HG02763 (cell line): ENCODE measurements around the gene RPH3AL.

Experiments
- ATAC-seq: cut with Tn5 transposase; IDR thresholded peaks from one replicate; pipeline ENCODE4 v1.9.1; 2021; ENCODE audit warnings: mild to moderate bottlenecking, moderate library complexity; ENCODE audit not compliant: unreplicated experiment

Gene RPH3AL

DNA sequence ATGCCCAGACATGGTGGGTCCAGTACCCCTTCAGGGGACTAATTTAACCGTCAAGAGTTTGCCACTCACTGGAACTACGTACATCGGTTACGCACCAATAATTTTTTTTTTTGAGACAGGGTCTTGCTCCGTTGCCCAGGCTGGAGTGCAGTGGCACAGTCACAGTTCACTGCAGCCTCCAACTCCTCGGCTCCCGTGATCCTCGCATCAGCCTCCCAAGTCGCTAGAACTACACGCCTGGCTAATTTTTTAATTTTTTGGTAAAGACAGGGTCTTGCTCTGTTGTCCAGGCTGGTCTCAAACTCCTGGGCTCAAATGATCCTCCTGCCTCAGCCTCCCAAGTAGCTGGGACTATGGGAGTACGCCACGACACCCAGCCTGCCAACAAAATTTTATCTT, 15.6 kb downstream of the RPH3AL start:
- ATAC-seq = no peak

- no peak for ATAC-seq
Observed at GRCh38 chr17:336110-337021, 16.2 kb downstream of the RPH3AL start.

GRCh38 chr17:335691-336090, 16.9 kb downstream of the RPH3AL start:
- no peak for ATAC-seq

DNA sequence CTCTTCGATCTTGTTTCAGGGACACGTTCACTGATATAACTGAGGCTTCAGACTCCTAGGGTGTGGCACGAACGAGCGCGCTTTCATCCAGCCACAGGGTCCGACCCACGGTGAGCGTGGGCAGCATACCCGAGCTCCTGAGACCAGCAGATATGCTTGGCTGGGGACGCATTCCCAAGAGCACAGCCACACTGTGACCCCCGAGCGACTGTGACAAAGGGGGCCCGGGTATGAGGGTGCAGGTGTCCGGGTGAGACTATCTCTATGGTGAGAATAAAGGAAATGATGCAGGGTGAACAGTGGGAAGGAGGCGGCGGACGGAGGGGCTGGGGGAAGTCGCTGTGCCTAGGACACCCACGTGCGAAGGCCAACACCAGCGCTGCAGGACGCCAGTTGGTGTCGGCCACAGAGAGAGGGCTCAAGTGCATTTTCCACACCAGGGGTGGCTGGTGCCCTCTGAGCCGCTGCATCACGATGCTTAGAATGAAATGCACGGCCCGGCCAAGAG, 17.6 kb downstream of the RPH3AL start:
- no peak for ATAC-seq

GRCh38 chr17:333626-334396, 18.8 kb downstream of the RPH3AL start:
- ATAC-seq = no peak

DNA sequence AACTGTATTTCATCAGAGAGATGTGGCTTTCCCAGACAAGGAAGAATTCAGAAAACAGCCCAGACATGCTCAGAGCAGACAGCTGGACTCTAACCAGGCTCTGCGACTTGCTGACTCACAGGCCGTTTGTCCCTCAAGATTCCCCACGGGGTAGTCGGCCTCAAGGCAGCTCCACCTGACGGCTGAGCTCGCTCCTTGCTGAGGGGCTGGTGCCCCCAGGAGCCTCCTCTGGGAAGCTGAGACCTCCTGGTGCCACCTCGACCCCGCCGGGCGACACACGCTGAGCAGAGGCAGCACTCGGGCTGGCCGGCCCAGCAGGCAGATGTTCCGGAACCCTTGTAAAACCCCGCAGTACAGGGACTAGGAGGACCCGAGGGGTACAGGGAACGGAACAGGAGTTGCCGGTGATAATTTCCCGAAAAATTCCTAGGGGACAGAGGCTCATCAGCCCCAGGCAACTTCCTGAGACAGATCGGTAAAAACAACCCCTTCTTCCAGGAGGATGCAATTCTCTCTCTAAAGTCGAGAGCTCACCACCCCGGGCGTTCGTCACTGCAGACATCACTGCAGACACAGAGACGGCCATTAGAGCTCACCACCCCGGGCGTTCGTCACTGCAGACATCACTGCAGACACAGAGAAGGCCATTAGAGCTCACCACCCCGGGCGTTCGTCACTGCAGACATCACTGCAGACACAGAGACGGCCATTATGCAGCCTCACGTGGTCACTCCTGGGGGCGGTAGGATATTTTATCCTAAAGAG, 19.9 kb downstream of the RPH3AL start:
- no peak for ATAC-seq

DNA sequence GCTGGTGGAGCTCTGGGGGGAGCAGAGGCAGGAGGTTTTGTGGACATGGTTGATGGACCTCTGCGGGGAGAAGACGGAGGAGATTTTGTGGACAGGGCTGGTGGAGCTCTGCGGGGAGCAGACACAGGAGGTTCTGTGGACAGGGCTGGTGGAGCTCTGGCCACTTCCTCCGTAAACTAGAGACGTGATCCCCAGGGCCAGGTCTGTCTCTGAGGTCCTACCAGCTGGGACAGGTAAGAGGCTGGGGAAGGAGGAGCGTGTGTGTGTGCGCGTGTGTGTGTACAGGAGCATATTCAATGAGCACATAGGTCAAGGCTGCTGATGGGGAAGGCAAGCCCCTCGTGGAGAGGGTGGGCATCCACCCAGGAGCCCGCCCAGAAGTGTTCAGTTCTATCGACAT, 20.6 kb downstream of the RPH3AL start:
- no peak for ATAC-seq

DNA sequence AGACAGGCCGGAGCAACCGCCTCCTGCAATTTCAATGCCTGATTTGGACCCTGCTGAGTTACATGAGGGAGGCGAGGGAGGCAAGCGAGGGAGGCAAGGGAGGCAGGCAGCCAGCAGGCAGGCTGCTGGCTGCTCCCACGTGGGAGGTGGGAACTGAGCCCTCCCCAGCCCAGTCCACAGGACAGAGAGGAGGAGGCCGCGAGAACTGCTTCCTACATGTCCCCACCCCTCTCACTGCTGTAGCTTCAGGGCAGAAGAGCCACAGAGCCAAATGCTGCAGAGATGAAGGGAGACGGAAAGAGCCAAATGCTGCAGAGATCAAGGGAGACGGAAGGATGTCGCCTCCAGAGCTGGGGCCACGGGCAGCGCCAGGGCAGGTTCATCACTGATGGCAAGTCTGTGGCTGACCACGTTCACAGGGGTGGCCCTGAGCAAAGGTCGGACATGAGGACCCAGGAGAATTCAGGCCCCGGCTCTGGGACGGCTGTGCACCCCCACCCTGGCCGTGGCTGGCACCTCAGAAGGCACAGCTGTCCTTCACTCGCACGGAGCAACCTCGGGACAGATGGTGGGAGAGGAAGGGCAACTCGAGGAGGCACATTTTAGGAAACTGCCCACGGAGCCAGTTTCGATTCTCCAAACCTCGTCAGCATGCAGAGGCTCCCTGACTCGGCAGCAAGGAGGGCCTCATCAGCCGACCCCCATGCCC, 21.5 kb downstream of the RPH3AL start:
- no peak for ATAC-seq

DNA sequence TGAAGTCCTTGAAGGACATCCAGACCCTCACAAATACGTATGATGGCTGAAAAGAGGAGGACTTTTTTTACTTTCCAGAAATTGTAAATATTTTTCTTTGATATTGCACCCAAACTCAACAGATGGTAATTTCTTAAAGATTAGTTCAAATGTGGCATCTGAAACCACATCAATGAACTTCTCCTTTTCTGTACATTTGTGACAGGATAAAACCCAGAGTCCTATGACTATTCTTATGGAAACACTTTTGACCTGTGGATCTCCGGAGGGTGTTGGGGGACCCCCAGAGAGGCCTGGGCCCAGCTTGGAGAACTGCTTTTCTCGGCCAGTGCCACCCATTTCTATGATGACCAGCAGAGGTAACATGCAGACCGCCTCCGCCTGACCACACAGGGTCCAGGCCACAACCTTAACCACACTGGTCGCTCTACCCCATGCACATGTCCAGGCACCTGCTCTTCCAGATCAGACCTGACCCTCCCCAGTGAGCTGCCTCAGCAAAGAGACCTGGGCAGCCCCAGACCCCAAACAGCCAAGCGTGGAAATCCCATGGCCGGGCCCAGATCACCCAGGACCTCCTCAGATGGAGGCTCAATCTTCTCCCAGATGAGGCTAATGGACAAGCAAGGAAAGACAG, 22.7 kb downstream of the RPH3AL start:
- no peak for ATAC-seq

DNA sequence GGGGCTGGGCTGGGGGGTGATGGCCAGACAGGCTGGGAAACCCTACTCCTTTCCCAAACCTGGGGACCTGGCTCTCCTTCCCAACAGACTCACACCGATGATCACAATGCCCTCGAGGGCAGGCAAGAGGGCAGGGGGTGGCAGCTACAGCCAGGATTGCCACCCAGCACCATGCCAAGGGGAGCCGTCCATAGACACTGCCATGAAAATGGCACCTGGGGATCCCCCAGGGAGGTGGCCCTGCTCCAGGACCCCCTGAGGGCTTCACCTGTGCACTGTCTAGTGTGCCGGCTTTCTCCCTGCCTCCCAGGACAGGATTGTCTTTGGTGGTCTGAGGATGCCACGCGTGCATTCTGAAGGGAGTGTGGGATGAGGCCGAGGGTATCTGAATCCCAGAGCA, 24.6 kb downstream of the RPH3AL start:
- no peak for ATAC-seq

- no peak for ATAC-seq
Observed at GRCh38 chr17:327296-327695, 25.3 kb downstream of the RPH3AL start.

GRCh38 chr17:326010-326621, 26.5 kb downstream of the RPH3AL start:
- ATAC-seq = no peak

DNA sequence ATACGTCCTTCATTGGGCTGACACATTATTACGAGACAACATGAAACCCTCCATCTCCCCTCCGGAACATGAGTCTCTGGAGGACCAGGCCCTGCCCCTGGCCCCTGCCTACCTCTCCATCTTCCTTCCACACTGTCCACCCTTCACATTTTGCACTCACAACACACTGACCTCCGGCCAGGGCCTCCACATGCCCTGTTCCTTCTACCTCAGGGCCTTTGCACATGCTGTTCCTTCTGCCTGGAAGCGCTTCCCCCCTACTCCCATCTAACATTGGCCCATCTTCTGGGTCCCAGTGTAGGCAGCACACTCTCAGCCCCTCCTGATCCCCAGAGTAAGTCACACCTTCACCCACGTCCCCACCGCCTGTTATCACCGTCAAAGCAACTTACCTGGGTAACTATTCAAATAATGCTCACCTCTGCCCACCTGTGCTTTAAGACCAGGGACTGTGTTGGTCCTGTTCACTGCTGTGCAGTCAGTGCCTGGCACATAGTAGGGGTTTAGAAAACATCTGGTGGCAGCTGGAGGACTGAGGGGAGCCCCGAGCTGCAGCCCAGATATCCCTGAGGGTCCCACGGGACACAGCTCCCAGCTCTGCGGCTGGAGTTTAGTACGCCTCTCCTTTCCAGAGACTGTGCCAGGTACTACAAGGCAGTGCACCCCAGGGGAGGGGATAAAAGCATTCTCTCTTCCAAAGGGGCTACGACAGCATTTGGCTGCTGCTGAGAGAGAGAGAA, 27.2 kb downstream of the RPH3AL start:
- no peak for ATAC-seq

- no peak for ATAC-seq
Observed at GRCh38 chr17:323721-324571, 28.7 kb downstream of the RPH3AL start.

DNA sequence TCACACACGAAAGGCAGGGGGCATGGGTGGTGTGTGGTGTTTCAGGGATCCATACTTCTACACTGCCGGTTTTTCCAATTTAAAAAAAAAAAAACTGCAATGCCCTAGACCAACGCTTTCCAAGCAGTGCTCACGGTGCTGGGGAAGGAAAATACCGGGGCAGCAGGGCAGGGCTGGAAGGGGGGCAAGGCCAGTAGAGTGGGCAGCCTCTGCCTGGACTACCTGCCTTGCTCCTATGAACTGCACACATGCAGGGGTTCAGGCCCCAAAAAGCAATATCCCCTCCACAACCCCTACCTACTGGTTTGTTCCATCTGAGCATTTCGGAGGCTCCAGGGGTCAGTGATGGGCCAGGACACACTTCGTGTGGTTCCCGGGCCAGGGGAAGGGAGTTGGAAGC, 29.4 kb downstream of the RPH3AL start:
- no peak for ATAC-seq

GRCh38 chr17:322006-322780, 30.4 kb downstream of the RPH3AL start:
- no peak for ATAC-seq

- no peak for ATAC-seq
Observed at GRCh38 chr17:321386-321941, 31.1 kb downstream of the RPH3AL start.
